Dermis blood vessel endothelial cell (primary cell): Measurements from ENCODE around the gene MYL4. TPM values are rescaled to one million over a fixed set of nuclear protein-coding genes. Genes with fewer than 3 reads are reported as not detected.
A peak's percentile ranks its signal among the peaks of the same experiment; 100 is the strongest.
"Not testable (repeated sequence)": the region's sequence is repeated elsewhere in the genome, so short reads cannot be mapped to it uniquely, and the experiment has no call there.

Experiments used
- DNase-seq: peaks from one replicate; pipeline ENCODE4 v3.0.0; 2010
- total RNA-seq: library from RNA; depleted of rRNA; stranded (reverse); fragments of >200 nt; gene quantifications from 2 replicates; pipeline ENCODE4 v1.2.3, GENCODE V29; 2014

Gene MYL4
- total RNA-seq, 1 donor from 2014 or later: 1.5 TPM

- DNase-seq: no peak
These were observed 15.1 kb upstream of the MYL4 start for GRCh38 chr17:47193931-47194511.

DNA sequence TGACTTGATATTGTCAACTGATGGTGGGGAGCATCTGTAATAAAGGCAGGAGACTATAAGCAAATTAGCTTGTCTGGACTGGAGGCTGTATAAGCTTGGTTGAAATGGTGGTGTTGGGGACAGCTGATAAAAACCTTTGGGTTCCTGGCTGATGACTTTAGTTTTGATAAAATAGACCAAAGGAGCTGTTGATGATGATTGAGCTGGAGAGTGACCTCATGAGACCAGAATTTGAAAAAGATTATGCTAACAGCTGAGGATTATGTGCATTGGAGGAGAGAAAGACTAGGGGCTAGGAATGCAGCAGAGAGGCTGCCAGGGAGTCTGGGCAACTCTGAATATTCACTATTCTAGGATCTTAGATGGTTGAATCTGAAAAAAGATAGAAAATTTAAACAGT is 11.3 kb upstream of the MYL4 start:
- no peak for DNase-seq

DNA sequence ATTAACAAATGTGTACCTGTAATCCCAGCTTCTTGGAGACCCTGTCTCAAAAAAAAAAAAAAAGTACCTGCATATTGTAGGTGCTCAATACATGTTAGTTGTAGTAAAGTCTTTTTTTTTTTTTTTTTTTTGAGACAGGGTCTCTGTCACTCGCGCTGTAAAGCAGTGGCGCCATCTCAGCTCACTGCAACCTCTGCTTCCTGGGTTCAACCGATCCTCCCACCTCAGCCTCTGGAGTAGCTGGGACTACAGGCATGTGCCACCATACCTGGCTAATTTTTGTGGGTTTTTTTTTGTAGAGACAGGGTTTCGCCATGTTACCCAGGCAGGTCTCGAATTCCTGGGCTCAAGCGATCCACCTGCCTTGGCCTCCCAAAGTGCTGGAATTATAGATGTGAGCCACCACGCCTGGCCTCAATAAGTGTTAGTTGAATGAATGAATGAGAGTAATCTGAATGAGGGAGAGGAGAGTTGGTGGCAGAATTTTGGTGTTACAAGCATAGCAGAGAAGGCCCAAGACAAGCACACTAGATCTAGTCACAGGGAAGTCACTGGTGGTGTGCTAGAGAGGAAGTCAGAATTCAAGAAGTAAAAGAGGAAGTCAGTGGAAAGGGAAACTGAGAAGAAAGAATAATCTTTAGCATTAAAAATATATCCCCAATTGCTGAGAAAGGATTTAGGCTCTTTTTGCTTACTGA is 9.4 kb upstream of the MYL4 start:
- no peak for DNase-seq

- no peak for DNase-seq
These were observed 8.9 kb upstream of the MYL4 start for GRCh38 chr17:47200325-47200664.

DNA sequence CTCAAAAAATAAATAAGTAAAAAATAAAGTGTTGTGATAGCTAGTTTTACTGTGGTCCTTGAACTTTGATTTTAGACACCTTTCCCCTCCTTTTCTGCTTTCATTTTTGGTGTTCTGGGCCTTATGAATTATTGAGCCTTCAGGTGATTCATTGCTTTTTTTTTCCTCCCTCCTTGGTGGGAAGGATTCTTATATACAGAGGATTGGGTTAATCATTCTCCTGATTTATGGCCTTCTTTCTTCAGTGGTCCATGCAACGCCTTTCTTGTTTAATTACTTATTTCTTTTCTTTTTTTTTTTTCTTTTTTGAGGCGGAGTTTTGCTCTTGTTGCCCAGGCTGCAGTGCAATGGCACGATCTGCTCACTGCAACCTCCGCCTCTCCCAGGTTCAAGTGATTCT is 8.0 kb upstream of the MYL4 start:
- DNase-seq: no peak

- DNase-seq: no peak
These were observed 5.0 kb upstream of the MYL4 start for GRCh38 chr17:47203984-47204721.

DNA sequence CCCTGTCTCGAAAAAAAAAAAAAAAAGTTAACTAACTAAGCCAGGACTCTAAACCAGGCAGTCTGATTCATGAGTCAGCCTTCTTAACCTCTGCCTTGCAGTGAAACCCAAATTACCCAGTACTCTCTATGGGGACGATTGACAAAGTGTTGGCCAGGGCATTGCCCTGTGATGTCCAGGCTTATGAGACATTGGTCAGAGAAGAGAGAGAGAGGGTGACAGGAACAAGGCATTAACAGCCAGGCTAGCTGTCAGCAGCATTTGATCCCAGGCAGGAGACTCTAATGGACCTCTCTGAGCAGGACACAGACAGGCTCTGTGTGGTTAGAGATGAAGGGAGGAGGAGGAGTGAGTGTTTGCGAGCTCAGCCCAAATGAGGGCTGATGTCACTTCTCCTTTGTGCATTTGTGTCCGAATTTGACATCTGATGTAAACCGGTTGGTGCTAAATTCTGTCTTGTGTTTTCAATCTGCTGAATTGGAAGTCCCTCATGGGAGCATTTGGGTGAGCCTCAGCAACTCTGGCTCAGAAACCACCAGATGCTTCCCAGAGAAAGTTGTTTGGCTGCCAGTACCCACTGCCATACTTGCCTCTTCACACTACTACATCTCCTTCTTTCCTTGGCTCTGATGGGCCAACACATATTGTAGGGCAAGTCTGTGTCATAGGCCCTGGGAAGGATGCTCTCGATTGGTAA is 4.3 kb upstream of the MYL4 start:
- DNase-seq: no peak

- no peak for DNase-seq
These were observed 3.7 kb upstream of the MYL4 start for GRCh38 chr17:47205419-47205963.

DNA sequence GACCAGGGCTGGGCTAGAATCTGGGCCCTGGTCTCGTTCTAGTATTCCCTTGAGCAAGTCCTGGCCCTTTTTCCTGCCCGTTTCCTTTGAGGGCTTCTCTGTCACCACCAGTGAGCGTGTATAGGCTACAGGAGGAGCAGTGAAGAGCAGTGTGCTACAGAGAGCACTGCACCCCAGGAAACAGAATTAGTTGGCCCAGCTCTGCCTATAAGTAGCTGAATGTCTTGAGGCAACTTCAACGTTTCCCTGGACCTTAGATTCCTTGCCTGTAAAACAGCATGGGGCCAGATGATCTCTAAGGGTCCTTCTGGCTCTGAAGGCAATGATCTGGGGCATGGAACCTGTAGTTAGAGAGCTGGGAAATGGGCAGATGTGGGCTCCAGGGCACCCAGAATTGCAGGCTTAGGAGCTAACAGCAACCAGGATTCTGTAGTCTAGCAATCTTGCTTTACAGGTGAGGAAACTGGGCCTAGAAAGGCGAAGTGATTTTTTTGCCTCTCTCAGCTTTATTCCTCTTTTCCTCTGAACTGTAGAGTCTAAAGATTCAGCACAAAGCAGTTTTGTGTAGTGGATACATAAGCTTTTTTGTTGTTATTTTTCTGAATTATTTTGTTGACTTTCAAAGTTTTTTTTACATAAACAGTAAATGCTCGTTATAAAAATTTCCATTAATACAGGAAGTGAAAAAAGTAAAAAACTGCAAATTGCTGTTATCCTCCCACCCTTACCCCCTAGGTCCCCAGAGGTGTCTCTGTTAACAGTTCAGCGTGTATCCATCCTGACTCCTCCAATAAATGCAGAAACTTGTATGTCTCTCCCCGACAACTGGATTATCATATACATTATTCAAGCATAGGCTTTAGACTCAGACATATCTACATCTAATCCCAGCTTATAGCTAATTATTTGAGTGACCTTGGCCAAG is 1.7 kb upstream of the MYL4 start:
- no peak for DNase-seq

GRCh38 chr17:47209499-47209898 is 351 bp downstream of the MYL4 start:
- DNase-seq: no peak

DNA sequence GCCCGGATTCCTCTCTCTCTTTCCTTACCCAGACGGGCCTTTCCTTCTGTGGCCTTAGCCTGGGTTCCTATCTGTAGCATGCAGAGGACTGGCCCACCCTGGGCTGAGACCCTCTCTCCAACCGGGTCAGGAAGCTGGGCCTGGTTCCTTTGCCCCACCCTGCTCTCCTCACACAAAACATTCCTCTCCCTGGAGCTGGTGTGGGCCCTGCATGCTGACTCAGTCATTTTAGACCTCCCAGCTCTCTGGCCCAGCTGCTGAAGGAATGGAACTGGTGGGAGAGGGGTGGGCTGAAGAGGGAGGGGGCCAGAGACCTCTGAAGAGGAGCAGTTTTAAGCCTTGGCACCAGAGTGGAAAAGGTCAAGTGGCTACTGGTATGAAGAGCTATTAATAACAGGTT is 957 bp downstream of the MYL4 start:
- no peak for DNase-seq

DNA sequence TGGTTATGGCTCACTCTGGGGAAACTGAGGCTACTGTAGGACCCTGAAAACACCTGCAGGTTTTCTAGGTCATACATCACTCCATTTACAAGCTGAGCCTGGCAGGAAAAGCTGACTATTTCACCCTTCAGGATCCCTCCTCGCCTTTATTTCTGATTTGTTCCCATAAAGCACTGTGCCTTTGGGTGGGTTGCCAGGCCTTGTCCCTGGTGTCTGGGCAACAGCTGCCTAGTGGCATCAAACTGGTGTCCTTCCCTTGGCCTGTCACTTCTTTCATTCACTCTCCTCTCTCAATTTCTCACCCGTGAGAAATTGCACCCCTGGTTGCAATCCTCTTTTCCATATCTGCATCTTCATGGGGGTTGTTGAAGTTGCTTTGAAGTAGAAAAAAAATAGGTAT is 1.6 kb downstream of the MYL4 start:
- no peak for DNase-seq

GRCh38 chr17:47212458-47212857 is 3.3 kb downstream of the MYL4 start:
- no peak for DNase-seq

DNA sequence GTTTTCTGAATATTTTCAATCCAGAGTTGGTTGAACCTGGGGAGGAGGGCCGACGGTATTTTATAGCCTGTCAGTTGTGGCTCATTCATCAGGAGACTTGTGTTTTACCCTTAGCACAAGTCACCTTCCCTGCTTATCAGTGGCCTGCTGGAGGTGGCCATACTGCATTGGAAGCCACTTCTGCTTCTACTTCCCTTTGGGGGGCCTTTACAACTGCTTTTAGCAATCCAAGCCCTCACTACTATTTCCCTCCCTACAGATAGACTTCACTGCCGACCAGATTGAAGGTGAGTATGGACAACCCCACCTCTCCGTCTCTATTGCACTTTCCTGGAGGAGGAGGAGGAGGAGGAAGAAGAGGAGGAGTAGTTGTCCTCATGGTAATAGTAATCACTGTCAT is 4.4 kb downstream of the MYL4 start:
- no peak for DNase-seq

DNA sequence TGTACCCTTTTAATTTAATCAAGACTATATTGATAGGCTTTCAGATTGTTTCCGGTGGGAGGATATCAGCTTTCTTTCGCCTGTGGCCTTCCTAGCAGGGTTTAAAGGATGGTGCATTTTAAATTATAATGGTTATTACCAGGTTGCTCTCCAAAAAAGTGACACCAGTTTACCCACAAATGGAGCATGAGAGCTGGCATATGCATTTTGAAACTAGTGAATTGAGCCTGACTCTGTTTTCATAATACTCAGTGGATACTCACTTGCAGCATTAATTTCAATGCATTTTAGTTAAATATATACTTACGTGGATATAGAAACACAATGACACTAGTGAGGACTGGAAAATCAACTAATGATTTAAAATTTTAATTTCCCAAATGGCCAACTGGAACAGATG is 5.8 kb downstream of the MYL4 start:
- no peak for DNase-seq

- not testable (repeated sequence) for DNase-seq
These were observed 7.7 kb downstream of the MYL4 start for GRCh38 chr17:47216821-47217220.

GRCh38 chr17:47217279-47217678 is 8.1 kb downstream of the MYL4 start:
- DNase-seq: peak; percentile 53

DNA sequence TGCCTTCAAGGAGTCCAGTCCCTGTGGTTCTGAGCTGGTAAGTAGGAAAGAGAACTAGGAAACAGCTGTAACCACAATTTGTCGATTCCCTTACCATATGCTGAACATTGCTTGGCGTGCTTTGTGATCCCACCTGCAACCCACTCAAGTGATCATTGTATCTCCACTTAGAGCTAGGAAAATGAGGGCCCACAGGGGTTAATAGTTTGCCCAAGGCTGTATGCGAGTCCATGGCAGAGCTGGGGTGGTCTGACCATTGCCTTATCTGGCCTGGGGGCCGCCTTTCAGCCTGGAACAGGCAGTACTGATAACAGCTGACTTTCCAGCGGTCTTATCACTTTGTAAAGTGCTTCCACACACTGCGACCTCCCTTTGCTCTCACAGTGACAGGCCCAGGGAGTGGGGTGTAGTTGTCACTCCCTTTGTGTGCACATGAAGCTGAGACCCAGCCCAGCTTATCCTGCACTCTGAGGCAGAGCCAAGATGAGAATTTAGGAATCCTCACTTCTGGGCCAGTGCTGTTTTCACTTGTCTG is 9.8 kb downstream of the MYL4 start:
- DNase-seq: peak; percentile 48

DNA sequence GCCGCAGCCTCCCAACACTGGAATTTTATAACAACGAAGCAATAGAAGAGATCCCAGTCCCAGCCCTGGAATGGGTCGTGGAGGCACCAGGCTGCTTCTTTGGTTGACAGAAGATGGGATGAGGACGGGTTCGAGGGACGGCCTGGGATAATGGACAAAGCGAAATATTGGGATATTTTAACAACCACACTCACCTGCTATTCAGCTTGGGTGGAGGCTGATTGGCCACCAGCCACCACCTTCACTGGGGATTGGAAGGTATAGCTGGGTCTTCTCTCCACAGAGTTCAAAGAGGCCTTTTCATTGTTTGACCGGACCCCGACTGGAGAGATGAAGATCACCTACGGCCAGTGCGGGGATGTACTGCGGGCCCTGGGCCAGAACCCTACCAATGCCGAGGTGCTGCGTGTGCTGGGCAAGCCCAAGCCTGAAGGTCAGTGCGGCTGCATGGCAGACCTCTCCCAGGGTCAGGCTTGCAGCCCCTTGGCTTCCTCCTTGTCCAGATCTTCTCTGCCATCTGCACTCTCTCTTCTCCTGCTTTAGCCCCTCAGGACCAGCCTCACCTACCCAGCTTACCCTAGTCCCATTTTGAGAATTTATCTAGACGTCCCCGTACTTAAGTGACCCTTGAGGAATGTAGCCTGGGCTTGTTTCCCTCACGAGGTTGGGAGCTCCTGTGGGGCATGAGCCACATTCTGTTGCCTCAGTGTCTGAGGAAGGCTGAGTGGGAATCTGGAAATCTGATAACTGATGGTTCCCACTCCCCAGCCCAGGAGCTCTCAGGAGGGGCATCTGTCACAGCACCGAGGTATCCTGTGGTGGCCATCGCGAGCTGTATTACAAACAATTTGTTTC is 10.7 kb downstream of the MYL4 start:
- no peak for DNase-seq

DNA sequence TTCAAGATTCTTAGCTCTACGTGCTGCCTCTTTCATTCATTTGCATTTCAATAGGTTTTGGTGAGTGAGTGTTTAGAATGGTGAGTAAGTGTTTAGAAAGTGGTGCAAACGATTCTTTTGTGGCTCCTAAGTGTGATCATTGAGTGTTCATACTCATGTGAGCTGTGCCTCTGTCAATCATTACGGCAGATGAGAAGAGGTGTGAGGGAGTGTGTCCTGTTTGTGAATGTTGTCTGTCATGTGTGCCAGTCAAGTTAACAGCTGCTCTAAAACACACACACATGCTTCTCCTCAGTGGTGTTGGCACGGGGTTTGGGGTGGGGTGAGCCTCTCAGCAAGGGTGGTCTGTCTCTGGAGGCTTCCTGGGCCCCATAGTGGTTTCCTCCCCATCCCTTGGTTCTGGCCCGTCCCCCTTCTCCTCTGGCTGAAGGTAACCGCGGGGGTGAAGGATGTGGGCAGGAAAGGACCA is 11.4 kb downstream of the MYL4 start:
- no peak for DNase-seq

GRCh38 chr17:47221154-47221553 is 12.0 kb downstream of the MYL4 start:
- DNase-seq: no peak
